Peyer's patch (tissue), 4 donors: ENCODE data around the gene TTC39C. TPM values are rescaled to one million over a fixed set of nuclear protein-coding genes. Genes with fewer than 3 reads are reported as not detected.
"Not testable (repeated sequence)": the region's sequence is repeated elsewhere in the genome, so short reads cannot be mapped to it uniquely, and the experiment has no call there.

Experiments used
- DNase-seq, 3 donors: peaks; one replicate each; pipeline ENCODE4 v3.0.0-alpha.2; 2017 to 2019
- H3K27ac ChIP-seq, 4 donors: fragments of 200-600 bp; sonication (generic); one replicate each; pipeline ENCODE4 v1.5.1; 2016 to 2019
- H3K27me3 ChIP-seq, 2 donors: fragments of 200-600 bp; sonication (generic); one replicate each; pipeline ENCODE4 v1.5.1; 2019
- H3K36me3 ChIP-seq, 3 donors: fragments of 200-600 bp; sonication (generic); one replicate each; pipeline ENCODE4 v1.5.1; 2016 to 2019
- H3K4me1 ChIP-seq, 4 donors: fragments of 200-600 bp; sonication (generic); one replicate each; pipeline ENCODE4 v1.5.1; 2016 to 2019
- H3K4me3 ChIP-seq, 4 donors: fragments of 200-600 bp; sonication (generic); 1 replicate in 3 of 4; 2 replicates in 1 of 4; pipeline ENCODE4 v1.5.1; 2016 to 2019; ENCODE audit warnings: mild to moderate bottlenecking in 1 of 4
- H3K9me3 ChIP-seq, 4 donors: fragments of 200-600 bp; sonication (generic); one replicate each; pipeline ENCODE4 v1.5.1; 2016 to 2019; ENCODE audit warnings: mild to moderate bottlenecking in 1 of 4
- POLR2A ChIP-seq, 2 donors: fragments of 450-650 bp; IDR thresholded peaks; one replicate each; pipeline ENCODE4 v1.5.1; 2017; ENCODE audit warnings: antibody characterized with exemption in 2 of 2, mild to moderate bottlenecking in 2 of 2, moderate library complexity in 2 of 2
- total RNA-seq, 4 donors: library from RNA; depleted of rRNA; stranded (reverse); fragments of >200 nt; gene quantifications; one replicate each; pipeline ENCODE4 v1.1.0, GENCODE V29; 2016
- TF ChIP-seq, protein P1 (sequence below), 6 experiments: fragments of 450-650 bp in 4 of 6; fragments of 200-600 bp in 2 of 6; sonication (generic) in 1 of 6; IDR thresholded peaks; one replicate each; pipeline ENCODE4 v1.5.1; 2017 to 2019; ENCODE audit warnings: antibody characterized with exemption in 6 of 6, mild to moderate bottlenecking in 3 of 6, moderate library complexity in 1 of 6

TTC39C gene
- total RNA-seq, 4 donors from 2014 or later: 11.0 to 32.2 (median 14.2) TPM

DNA sequence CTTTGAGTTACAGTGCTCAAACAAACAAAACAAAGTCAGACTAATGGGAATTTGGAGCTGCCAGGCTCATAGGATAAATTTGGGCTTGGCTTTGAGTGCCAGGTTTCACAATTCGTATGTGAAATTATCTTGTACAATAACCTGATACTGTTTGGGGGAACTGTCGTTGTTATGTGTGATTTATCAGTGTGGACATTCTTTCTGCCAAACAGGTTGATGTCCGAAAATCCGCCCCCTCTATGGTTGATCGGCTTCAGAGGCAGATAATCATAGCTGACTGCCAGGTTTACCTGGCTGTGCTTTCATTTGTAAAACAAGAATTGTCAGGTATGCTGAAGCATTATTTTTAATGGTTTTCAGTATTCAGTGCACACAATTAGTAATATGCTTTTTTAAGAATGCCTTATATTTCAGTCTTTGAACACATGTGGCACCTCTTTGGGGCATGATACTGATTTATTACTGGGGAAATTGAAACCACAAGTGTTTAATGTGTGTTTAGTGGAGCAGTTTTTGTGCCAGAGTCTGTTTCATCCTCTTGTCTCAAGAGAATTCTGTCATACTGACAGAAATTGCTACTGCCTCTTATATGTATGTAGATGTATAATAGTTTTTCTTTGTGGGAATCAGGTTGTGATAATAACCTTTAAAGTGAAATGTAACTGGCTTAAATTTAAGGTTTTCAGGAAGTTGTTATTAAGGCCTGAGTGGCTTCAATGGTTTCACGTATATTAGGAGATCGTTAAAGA, 54.6 kb downstream of the TTC39C start:
- H3K36me3 ChIP-seq: no peaks in the 10 kb centered on the region
- no peak overlapping the region for H3K4me3 ChIP-seq
- H3K27me3 ChIP-seq: no peaks in the 10 kb centered on the region
- DNase-seq: no peak
- no peaks in the 10 kb centered on the region for H3K9me3 ChIP-seq
- no peak overlapping the region for H3K27ac ChIP-seq
- TF ChIP-seq, protein P1, sequence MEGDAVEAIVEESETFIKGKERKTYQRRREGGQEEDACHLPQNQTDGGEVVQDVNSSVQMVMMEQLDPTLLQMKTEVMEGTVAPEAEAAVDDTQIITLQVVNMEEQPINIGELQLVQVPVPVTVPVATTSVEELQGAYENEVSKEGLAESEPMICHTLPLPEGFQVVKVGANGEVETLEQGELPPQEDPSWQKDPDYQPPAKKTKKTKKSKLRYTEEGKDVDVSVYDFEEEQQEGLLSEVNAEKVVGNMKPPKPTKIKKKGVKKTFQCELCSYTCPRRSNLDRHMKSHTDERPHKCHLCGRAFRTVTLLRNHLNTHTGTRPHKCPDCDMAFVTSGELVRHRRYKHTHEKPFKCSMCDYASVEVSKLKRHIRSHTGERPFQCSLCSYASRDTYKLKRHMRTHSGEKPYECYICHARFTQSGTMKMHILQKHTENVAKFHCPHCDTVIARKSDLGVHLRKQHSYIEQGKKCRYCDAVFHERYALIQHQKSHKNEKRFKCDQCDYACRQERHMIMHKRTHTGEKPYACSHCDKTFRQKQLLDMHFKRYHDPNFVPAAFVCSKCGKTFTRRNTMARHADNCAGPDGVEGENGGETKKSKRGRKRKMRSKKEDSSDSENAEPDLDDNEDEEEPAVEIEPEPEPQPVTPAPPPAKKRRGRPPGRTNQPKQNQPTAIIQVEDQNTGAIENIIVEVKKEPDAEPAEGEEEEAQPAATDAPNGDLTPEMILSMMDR (IDR thresholded peaks at IDR 0.05): no peak
- TF ChIP-seq POLR2A (IDR thresholded peaks at IDR 0.05): no peak
- H3K4me1 ChIP-seq: no peaks in the 10 kb centered on the region

GRCh38 chr18:24071029-24071428, 56.5 kb downstream of the TTC39C start:
- DNase-seq: no peak
- no peak overlapping the region for H3K27ac ChIP-seq
- H3K4me3 ChIP-seq: no peak overlapping the region
- no peaks in the 10 kb centered on the region for H3K36me3 ChIP-seq
- no peaks in the 10 kb centered on the region for H3K27me3 ChIP-seq
- no peak for TF ChIP-seq POLR2A (IDR thresholded peaks at IDR 0.05)
- TF ChIP-seq, protein P1 (IDR thresholded peaks at IDR 0.05): no peak
- H3K4me1 ChIP-seq: peaks cover 0 to 7% (median 2%) of the 10 kb centered on the region in 4 donors
- H3K9me3 ChIP-seq: no peaks in the 10 kb centered on the region

DNA sequence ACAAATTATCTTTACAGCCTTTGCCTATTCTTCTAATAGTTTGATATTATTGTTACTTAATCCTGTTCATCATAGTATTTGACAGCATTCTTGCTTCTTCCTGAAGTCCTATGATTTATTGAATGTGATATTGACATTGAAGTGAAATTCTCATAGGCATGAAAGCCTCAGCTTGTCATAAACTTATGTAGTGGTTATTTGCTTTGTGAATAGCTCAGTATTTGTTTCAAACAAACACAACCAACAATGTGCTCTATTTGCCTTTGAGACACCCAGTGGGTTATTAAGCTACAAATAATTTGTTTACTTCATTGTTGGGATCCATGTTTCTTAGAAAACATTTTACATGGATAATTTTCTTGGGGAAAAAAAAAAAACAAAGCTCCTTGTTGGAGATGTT, 57.2 kb downstream of the TTC39C start:
- H3K9me3 ChIP-seq: no peaks in the 10 kb centered on the region
- H3K4me1 ChIP-seq: peaks cover 0 to 7% (median 2%) of the 10 kb centered on the region in 4 donors
- no peak overlapping the region for H3K4me3 ChIP-seq
- H3K27me3 ChIP-seq: no peaks in the 10 kb centered on the region
- H3K36me3 ChIP-seq: no peaks in the 10 kb centered on the region
- H3K27ac ChIP-seq: no peak overlapping the region
- DNase-seq: no peak
- TF ChIP-seq POLR2A (IDR thresholded peaks at IDR 0.05): no peak
- TF ChIP-seq, protein P1 (IDR thresholded peaks at IDR 0.05): no peak

DNA sequence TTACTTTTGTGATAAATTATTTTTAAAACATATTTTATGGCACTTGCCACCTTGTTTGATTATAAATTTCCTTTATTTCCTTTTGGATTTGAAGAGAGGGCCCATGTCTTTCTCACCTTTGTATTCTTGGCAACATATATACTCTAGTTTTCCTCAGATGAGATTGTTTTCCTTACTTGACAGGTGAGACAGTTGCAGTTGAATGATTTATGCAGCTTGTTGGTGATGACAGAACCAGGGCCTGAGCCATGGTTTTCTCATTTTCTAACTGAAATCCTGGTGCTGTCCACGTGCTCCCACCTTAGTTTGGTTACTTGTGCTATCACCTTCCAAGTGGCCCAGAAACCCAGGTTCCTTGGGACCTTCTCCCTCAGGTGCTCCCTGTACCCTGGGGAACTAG, 58.2 kb downstream of the TTC39C start:
- Histone ChIP-seq H3K9me3 (no peaks in the 10 kb centered on the region), H3K27ac (no peak overlapping the region), H3K4me1 (peaks cover 0 to 7% (median 2%) of the 10 kb centered on the region in 4 donors), H3K27me3 (no peaks in the 10 kb centered on the region), H3K4me3 (no peak overlapping the region), H3K36me3 (no peaks in the 10 kb centered on the region)
- TF ChIP-seq POLR2A (IDR thresholded peaks at IDR 0.05): no peak
- no peak for DNase-seq

GRCh38 chr18:24073791-24074190, 59.2 kb downstream of the TTC39C start:
- Histone ChIP-seq H3K4me1 (peaks cover 0 to 7% (median 2%) of the 10 kb centered on the region in 4 donors), H3K9me3 (no peaks in the 10 kb centered on the region), H3K36me3 (no peaks in the 10 kb centered on the region), H3K27ac (no peak overlapping the region), H3K27me3 (no peaks in the 10 kb centered on the region), H3K4me3 (no peak overlapping the region)
- DNase-seq: no peak
- TF ChIP-seq POLR2A (IDR thresholded peaks at IDR 0.05): no peak
- TF ChIP-seq, protein P1 (IDR thresholded peaks at IDR 0.05): no peak

- not testable (repeated sequence) for H3K36me3 ChIP-seq, H3K27me3 ChIP-seq, DNase-seq, H3K27ac ChIP-seq, H3K4me3 ChIP-seq, H3K9me3 ChIP-seq, H3K4me1 ChIP-seq
These were observed 60.2 kb downstream of the TTC39C start for GRCh38 chr18:24074757-24075156.
